Testis (tissue), 2 donors: ENCODE measurements around the gene SIK2.

Experiments used
- POLR2A ChIP-seq: fragments of 450-650 bp; IDR thresholded peaks from one replicate; pipeline ENCODE4 v1.6.1; 2017; ENCODE audit warnings: antibody characterized with exemption, mild to moderate bottlenecking, moderate library complexity
- TF ChIP-seq, protein P1 (sequence below), 3 experiments: fragments of 450-650 bp in 2 of 3; fragments of 200-600 bp in 1 of 3; sonication (generic) in 1 of 3; IDR thresholded peaks; one replicate each; pipeline ENCODE4 v1.5.1; 2016 to 2019; ENCODE audit warnings: antibody characterized with exemption in 3 of 3, mild to moderate bottlenecking in 2 of 3, moderate library complexity in 1 of 3

DNA sequence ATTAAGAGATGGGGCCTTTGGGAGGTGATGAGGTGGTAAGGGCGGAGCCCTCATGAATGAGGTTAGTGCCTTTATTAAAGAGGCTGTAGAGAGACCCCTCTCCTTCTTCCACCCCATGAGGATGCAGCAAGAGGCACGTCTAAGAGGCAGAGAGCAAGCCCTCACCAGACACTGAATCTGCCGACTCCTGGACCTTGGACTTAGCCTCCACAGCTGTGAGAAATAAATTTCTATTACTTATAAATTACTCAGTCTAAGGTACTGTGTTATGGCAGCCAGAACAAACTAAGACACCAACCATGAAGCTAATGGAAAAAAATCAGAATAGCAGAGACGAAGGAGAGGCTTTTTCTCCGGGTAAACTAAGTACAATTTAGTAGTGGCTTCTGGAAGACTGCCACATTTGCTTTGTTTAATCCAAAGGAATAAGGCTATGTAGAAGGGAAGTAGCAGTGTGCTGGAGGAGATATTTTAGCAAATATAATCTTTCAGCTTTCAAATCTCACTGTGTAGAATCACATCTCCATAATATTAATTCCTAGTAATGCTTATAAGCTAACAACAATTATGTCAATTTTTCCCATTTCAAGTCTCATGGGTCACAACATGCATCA is 12.3 kb upstream of the SIK2 start:
- TF ChIP-seq, protein P1, sequence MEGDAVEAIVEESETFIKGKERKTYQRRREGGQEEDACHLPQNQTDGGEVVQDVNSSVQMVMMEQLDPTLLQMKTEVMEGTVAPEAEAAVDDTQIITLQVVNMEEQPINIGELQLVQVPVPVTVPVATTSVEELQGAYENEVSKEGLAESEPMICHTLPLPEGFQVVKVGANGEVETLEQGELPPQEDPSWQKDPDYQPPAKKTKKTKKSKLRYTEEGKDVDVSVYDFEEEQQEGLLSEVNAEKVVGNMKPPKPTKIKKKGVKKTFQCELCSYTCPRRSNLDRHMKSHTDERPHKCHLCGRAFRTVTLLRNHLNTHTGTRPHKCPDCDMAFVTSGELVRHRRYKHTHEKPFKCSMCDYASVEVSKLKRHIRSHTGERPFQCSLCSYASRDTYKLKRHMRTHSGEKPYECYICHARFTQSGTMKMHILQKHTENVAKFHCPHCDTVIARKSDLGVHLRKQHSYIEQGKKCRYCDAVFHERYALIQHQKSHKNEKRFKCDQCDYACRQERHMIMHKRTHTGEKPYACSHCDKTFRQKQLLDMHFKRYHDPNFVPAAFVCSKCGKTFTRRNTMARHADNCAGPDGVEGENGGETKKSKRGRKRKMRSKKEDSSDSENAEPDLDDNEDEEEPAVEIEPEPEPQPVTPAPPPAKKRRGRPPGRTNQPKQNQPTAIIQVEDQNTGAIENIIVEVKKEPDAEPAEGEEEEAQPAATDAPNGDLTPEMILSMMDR (IDR thresholded peaks at IDR 0.05) = no peak
- TF ChIP-seq POLR2A = no peak
